Measurements from ENCODE around the gene FYB1. TPM values are rescaled to one million over a fixed set of nuclear protein-coding genes. Genes with fewer than 3 reads are reported as not detected.
A peak's percentile ranks its signal among the peaks of the same experiment; 100 is the strongest.

FYB1 gene
- total and polyA plus RNA-seq, 4 donors = 4.6 to 18.6 (median 9.3) TPM

- no peak for DNase-seq (ENCODE audit: low read depth in 4 of 6, low spot score in 6 of 6)
- Histone ChIP-seq H3K27ac (ENCODE audit: low read depth, low read length) (no peak overlapping the region), H3K4me1 (ENCODE audit: control insufficient read depth, insufficient read depth, low read length) (no peaks in the 10 kb centered on the region), H3K27me3 (ENCODE audit: control insufficient read depth, insufficient read depth, low read length) (no peaks in the 10 kb centered on the region), H3K36me3 (ENCODE audit: control insufficient read depth, insufficient read depth, low read length) (no peaks in the 10 kb centered on the region), H3K4me3 (ENCODE audit: low read depth, low read length) (no peak overlapping the region), H3K9me3 (ENCODE audit: control insufficient read depth, insufficient read depth, low read length) (no peaks in the 10 kb centered on the region)
- no CpG with 5 or more reads among the region's 3 CpGs for WGBS (ENCODE audit: insufficient coverage)
Observed at GRCh38 chr5:39132792-39133191, 86.6 kb downstream of the FYB1 start.

- Histone ChIP-seq H3K4me1 (ENCODE audit: control insufficient read depth, insufficient read depth, low read length) (no peaks in the 10 kb centered on the region), H3K4me3 (ENCODE audit: low read depth, low read length) (no peak overlapping the region), H3K36me3 (ENCODE audit: control insufficient read depth, insufficient read depth, low read length) (no peaks in the 10 kb centered on the region), H3K9me3 (ENCODE audit: control insufficient read depth, insufficient read depth, low read length) (no peaks in the 10 kb centered on the region), H3K27me3 (ENCODE audit: control insufficient read depth, insufficient read depth, low read length) (no peaks in the 10 kb centered on the region), H3K27ac (ENCODE audit: low read depth, low read length) (peak overlapping the region; percentile 53)
- WGBS (ENCODE audit: insufficient coverage) = no CpG with 5 or more reads among the region's 3 CpGs
- peak in 2 of 6 donors; percentile 34 to 83 for DNase-seq (ENCODE audit: low read depth in 4 of 6, low spot score in 6 of 6)
Observed at GRCh38 chr5:39132128-39132447, 87.3 kb downstream of the FYB1 start.

GRCh38 chr5:39131210-39132127, 87.9 kb downstream of the FYB1 start:
- peak in 2 of 6 donors; percentile 12 to 80 for DNase-seq (ENCODE audit: low read depth in 4 of 6, low spot score in 6 of 6)
- 100% methylated on average over 1 of the region's 3 CpGs for WGBS (ENCODE audit: insufficient coverage)
- Histone ChIP-seq H3K27me3 (ENCODE audit: control insufficient read depth, insufficient read depth, low read length) (no peaks in the 10 kb centered on the region), H3K4me3 (ENCODE audit: low read depth, low read length) (no peak overlapping the region), H3K9me3 (ENCODE audit: control insufficient read depth, insufficient read depth, low read length) (no peaks in the 10 kb centered on the region), H3K27ac (ENCODE audit: low read depth, low read length) (peak overlapping the region; percentile 53), H3K4me1 (ENCODE audit: control insufficient read depth, insufficient read depth, low read length) (no peaks in the 10 kb centered on the region), H3K36me3 (ENCODE audit: control insufficient read depth, insufficient read depth, low read length) (no peaks in the 10 kb centered on the region)

GRCh38 chr5:39130716-39131115, 88.6 kb downstream of the FYB1 start:
- no peaks in the 10 kb centered on the region for H3K27me3 ChIP-seq (ENCODE audit: control insufficient read depth, insufficient read depth, low read length)
- H3K36me3 ChIP-seq (ENCODE audit: control insufficient read depth, insufficient read depth, low read length) = no peaks in the 10 kb centered on the region
- no peaks in the 10 kb centered on the region for H3K4me1 ChIP-seq (ENCODE audit: control insufficient read depth, insufficient read depth, low read length)
- WGBS (ENCODE audit: insufficient coverage) = no CpG with 5 or more reads among the region's 1 CpG
- no peak overlapping the region for H3K27ac ChIP-seq (ENCODE audit: low read depth, low read length)
- H3K9me3 ChIP-seq (ENCODE audit: control insufficient read depth, insufficient read depth, low read length) = no peaks in the 10 kb centered on the region
- no peak for DNase-seq (ENCODE audit: low read depth in 4 of 6, low spot score in 6 of 6)
- H3K4me3 ChIP-seq (ENCODE audit: low read depth, low read length) = no peak overlapping the region

GRCh38 chr5:39121922-39122321, 97.4 kb downstream of the FYB1 start:
- Histone ChIP-seq H3K27me3 (ENCODE audit: control insufficient read depth, insufficient read depth, low read length) (no peaks in the 10 kb centered on the region), H3K4me1 (ENCODE audit: control insufficient read depth, insufficient read depth, low read length) (no peaks in the 10 kb centered on the region), H3K4me3 (ENCODE audit: low read depth, low read length) (no peak overlapping the region), H3K36me3 (ENCODE audit: control insufficient read depth, insufficient read depth, low read length) (no peaks in the 10 kb centered on the region), H3K27ac (ENCODE audit: low read depth, low read length) (no peak overlapping the region), H3K9me3 (ENCODE audit: control insufficient read depth, insufficient read depth, low read length) (no peaks in the 10 kb centered on the region)
- no peak for DNase-seq (ENCODE audit: low read depth in 4 of 6, low spot score in 6 of 6)
- no CpG with 5 or more reads among the region's 2 CpGs for WGBS (ENCODE audit: insufficient coverage)

GRCh38 chr5:39121315-39121714, 98.0 kb downstream of the FYB1 start:
- Histone ChIP-seq H3K4me3 (ENCODE audit: low read depth, low read length) (no peak overlapping the region), H3K9me3 (ENCODE audit: control insufficient read depth, insufficient read depth, low read length) (no peaks in the 10 kb centered on the region), H3K27me3 (ENCODE audit: control insufficient read depth, insufficient read depth, low read length) (no peaks in the 10 kb centered on the region), H3K27ac (ENCODE audit: low read depth, low read length) (no peak overlapping the region), H3K4me1 (ENCODE audit: control insufficient read depth, insufficient read depth, low read length) (no peaks in the 10 kb centered on the region), H3K36me3 (ENCODE audit: control insufficient read depth, insufficient read depth, low read length) (no peaks in the 10 kb centered on the region)
- DNase-seq (ENCODE audit: low read depth in 4 of 6, low spot score in 6 of 6) = no peak
- no CpG with 5 or more reads among the region's 1 CpG for WGBS (ENCODE audit: insufficient coverage)

GRCh38 chr5:39120052-39120420, 99.3 kb downstream of the FYB1 start:
- Histone ChIP-seq H3K27ac (ENCODE audit: low read depth, low read length) (no peak overlapping the region), H3K4me3 (ENCODE audit: low read depth, low read length) (no peak overlapping the region), H3K27me3 (ENCODE audit: control insufficient read depth, insufficient read depth, low read length) (no peaks in the 10 kb centered on the region), H3K9me3 (ENCODE audit: control insufficient read depth, insufficient read depth, low read length) (no peaks in the 10 kb centered on the region), H3K4me1 (ENCODE audit: control insufficient read depth, insufficient read depth, low read length) (no peaks in the 10 kb centered on the region), H3K36me3 (ENCODE audit: control insufficient read depth, insufficient read depth, low read length) (no peaks in the 10 kb centered on the region)
- WGBS (ENCODE audit: insufficient coverage) = no CpG with 5 or more reads among the region's 1 CpG
- DNase-seq (ENCODE audit: low read depth in 4 of 6, low spot score in 6 of 6) = no peak

GRCh38 chr5:39119404-39120051, 99.8 kb downstream of the FYB1 start:
- no peak for DNase-seq (ENCODE audit: low read depth in 4 of 6, low spot score in 6 of 6)
- Histone ChIP-seq H3K9me3 (ENCODE audit: control insufficient read depth, insufficient read depth, low read length) (no peaks in the 10 kb centered on the region), H3K36me3 (ENCODE audit: control insufficient read depth, insufficient read depth, low read length) (no peaks in the 10 kb centered on the region), H3K4me1 (ENCODE audit: control insufficient read depth, insufficient read depth, low read length) (no peaks in the 10 kb centered on the region), H3K27ac (ENCODE audit: low read depth, low read length) (no peak overlapping the region), H3K4me3 (ENCODE audit: low read depth, low read length) (no peak overlapping the region), H3K27me3 (ENCODE audit: control insufficient read depth, insufficient read depth, low read length) (no peaks in the 10 kb centered on the region)
- no CpG with 5 or more reads among the region's 3 CpGs for WGBS (ENCODE audit: insufficient coverage)

GRCh38 chr5:39118638-39119037, 100.7 kb downstream of the FYB1 start:
- H3K36me3 ChIP-seq (ENCODE audit: control insufficient read depth, insufficient read depth, low read length) = no peaks in the 10 kb centered on the region
- H3K27ac ChIP-seq (ENCODE audit: low read depth, low read length) = no peak overlapping the region
- no peaks in the 10 kb centered on the region for H3K9me3 ChIP-seq (ENCODE audit: control insufficient read depth, insufficient read depth, low read length)
- H3K4me1 ChIP-seq (ENCODE audit: control insufficient read depth, insufficient read depth, low read length) = no peaks in the 10 kb centered on the region
- no peak for DNase-seq (ENCODE audit: low read depth in 4 of 6, low spot score in 6 of 6)
- WGBS (ENCODE audit: insufficient coverage) = no CpG with 5 or more reads among the region's 2 CpGs
- no peak overlapping the region for H3K4me3 ChIP-seq (ENCODE audit: low read depth, low read length)
- H3K27me3 ChIP-seq (ENCODE audit: control insufficient read depth, insufficient read depth, low read length) = no peaks in the 10 kb centered on the region

- Histone ChIP-seq H3K4me3 (ENCODE audit: low read depth, low read length) (no peak overlapping the region), H3K27me3 (ENCODE audit: control insufficient read depth, insufficient read depth, low read length) (no peaks in the 10 kb centered on the region), H3K27ac (ENCODE audit: low read depth, low read length) (no peak overlapping the region), H3K36me3 (ENCODE audit: control insufficient read depth, insufficient read depth, low read length) (no peaks in the 10 kb centered on the region), H3K9me3 (ENCODE audit: control insufficient read depth, insufficient read depth, low read length) (no peaks in the 10 kb centered on the region), H3K4me1 (ENCODE audit: control insufficient read depth, insufficient read depth, low read length) (no peaks in the 10 kb centered on the region)
- DNase-seq (ENCODE audit: low read depth in 4 of 6, low spot score in 6 of 6) = no peak
- 71% methylated on average over 1 of the region's 2 CpGs for WGBS (ENCODE audit: insufficient coverage)
Observed at GRCh38 chr5:39117401-39117800, 102.0 kb downstream of the FYB1 start.
